ENCODE results near the gene SDHAF3.
A peak's percentile ranks its signal among the peaks of the same experiment; 100 is the strongest.

GRCh38 chr7:97145068-97145467, 27.6 kb downstream of the SDHAF3 start:
- TF ChIP-seq CTCF (conservative IDR thresholded peaks at IDR 0.05 in 1 of 2, IDR thresholded peaks at IDR 0.05 in 1 of 2; ENCODE audit: low read depth in 1 of 2, low read length in 2 of 2) (peak in 1 of 2 donors; percentile 36), EZH2 (IDR thresholded peaks at IDR 0.05; ENCODE audit: low read length, missing control alignments) (no peak)

All from fibroblast of lung (primary cell).